Neuronal stem cell (in vitro differentiated cells): ENCODE measurements around the gene ULK2.
A peak's percentile ranks its signal among the peaks of the same experiment; 100 is the strongest.
"Not testable (repeated sequence)": the region's sequence is repeated elsewhere in the genome, so short reads cannot be mapped to it uniquely, and the experiment has no call there.

Experiments used
- DNase-seq: peaks from one replicate; pipeline ENCODE4 v3.0.0-alpha.2; 2013; ENCODE audit warnings: low spot score
- H2AFZ ChIP-seq: one replicate; pipeline ENCODE4 v1.6.1; 2013; ENCODE audit warnings: mild to moderate bottlenecking, low read length, inconsistent platforms
- H2AK5ac ChIP-seq: 2 replicates; pipeline ENCODE4 v1.6.1; 2013; ENCODE audit warnings: low read depth, mild to moderate bottlenecking, inconsistent platforms, low read length, moderate library complexity, mixed read lengths
- H2BK120ac ChIP-seq: 2 replicates; pipeline ENCODE4 v1.6.1; 2013; ENCODE audit warnings: low read depth, mild to moderate bottlenecking, inconsistent platforms, low read length, moderate library complexity, mixed read lengths
- H2BK12ac ChIP-seq: one replicate; pipeline ENCODE4 v1.6.1; 2013; ENCODE audit warnings: low read length, inconsistent platforms
- H2BK15ac ChIP-seq: 2 replicates; pipeline ENCODE4 v1.6.1; 2013; ENCODE audit warnings: mild to moderate bottlenecking, low read length, inconsistent platforms, mixed read lengths
- H2BK5ac ChIP-seq: one replicate; pipeline ENCODE4 v1.6.1; 2013; ENCODE audit warnings: inconsistent platforms, mild to moderate bottlenecking, low read length, moderate library complexity
- H3K14ac ChIP-seq: one replicate; pipeline ENCODE4 v1.6.1; 2013; ENCODE audit warnings: low read length, inconsistent platforms
- H3K18ac ChIP-seq: 2 replicates; pipeline ENCODE4 v1.6.1; 2013; ENCODE audit warnings: low read length, inconsistent platforms
- H3K23ac ChIP-seq: 2 replicates; pipeline ENCODE4 v1.6.1; 2013; ENCODE audit warnings: low read depth, mild to moderate bottlenecking, mixed read lengths, low read length, inconsistent platforms; ENCODE audit not compliant: poor library complexity
- H3K27ac ChIP-seq: replicated peaks from 3 replicates; pipeline ENCODE4 v1.5.1; 2013; ENCODE audit warnings: low read length, inconsistent platforms
- H3K27me3 ChIP-seq, 3 experiments: 2 replicates each; pipeline ENCODE4 v1.6.1; 2013; ENCODE audit warnings: low read length in 3 of 3, mild to moderate bottlenecking in 2 of 3, inconsistent platforms in 1 of 3, low read depth in 1 of 3, mixed read lengths in 1 of 3, moderate library complexity in 1 of 3; ENCODE audit not compliant: control insufficient read depth in 3 of 3, insufficient read depth in 3 of 3
- H3K36me3 ChIP-seq, 2 donors: replicated peaks in 1 of 2; 2 replicates each; pipeline ENCODE4 v1.6.1; 2013; ENCODE audit warnings: low read length in 2 of 2; ENCODE audit not compliant: control insufficient read depth in 2 of 2, insufficient read depth in 2 of 2
- H3K4ac ChIP-seq: 2 replicates; pipeline ENCODE4 v1.6.1; 2013; ENCODE audit warnings: inconsistent platforms, mild to moderate bottlenecking, low read length, moderate library complexity
- H3K4me1 ChIP-seq, 2 donors: 1 replicate in 1 of 2; 2 replicates in 1 of 2; pipeline ENCODE4 v1.6.1; 2013; ENCODE audit warnings: low read length in 2 of 2, low read depth in 1 of 2; ENCODE audit not compliant: control insufficient read depth in 2 of 2, insufficient read depth in 1 of 2
- H3K4me2 ChIP-seq: one replicate; pipeline ENCODE4 v1.6.1; 2013; ENCODE audit warnings: mild to moderate bottlenecking, low read length, inconsistent platforms; ENCODE audit not compliant: insufficient read depth, poor library complexity, severe bottlenecking
- H3K4me3 ChIP-seq, 2 donors: 2 replicates each; pipeline ENCODE4 v1.5.1; 2013; ENCODE audit warnings: low read length in 2 of 2, mild to moderate bottlenecking in 2 of 2, inconsistent platforms in 1 of 2, moderate library complexity in 1 of 2
- H3K79me1 ChIP-seq: one replicate; pipeline ENCODE4 v1.6.1; 2013; ENCODE audit warnings: low read depth, mild to moderate bottlenecking, inconsistent platforms, low read length, moderate library complexity
- H3K9ac ChIP-seq: one replicate; pipeline ENCODE4 v1.6.1; 2013; ENCODE audit warnings: mild to moderate bottlenecking, low read depth, low read length, inconsistent platforms; ENCODE audit not compliant: poor library complexity
- H3K9me3 ChIP-seq, 2 donors: replicated peaks in 1 of 2; 2 replicates each; pipeline versions ENCODE3 to v1.6.1; 2013; ENCODE audit warnings: low read length in 2 of 2, mild to moderate bottlenecking in 2 of 2, inconsistent platforms in 1 of 2, low read depth in 1 of 2, mixed read lengths in 1 of 2, moderate library complexity in 1 of 2; ENCODE audit not compliant: control insufficient read depth in 2 of 2, insufficient read depth in 1 of 2
- H4K8ac ChIP-seq: one replicate; pipeline ENCODE4 v1.6.1; 2013; ENCODE audit warnings: low read depth, mild to moderate bottlenecking, inconsistent platforms, low read length, moderate library complexity
- H4K91ac ChIP-seq: one replicate; pipeline ENCODE4 v1.6.1; 2013; ENCODE audit warnings: low read length, low read depth, mild to moderate bottlenecking, inconsistent platforms; ENCODE audit not compliant: poor library complexity
- WGBS, 2 donors: extraction: QIAGEN DNeasy Blood & Tissue Kit; methylation state at CpG; one replicate each; pipeline ENCODE4 v1.1.7; 2013; ENCODE audit warnings: missing lambda C conversion rate in 2 of 2, mixed read lengths in 1 of 2; ENCODE audit not compliant: insufficient read length in 2 of 2, insufficient replicate concordance in 1 of 2; ENCODE audit errors: extremely low coverage in 2 of 2; 5-methylcytosine and 5-hydroxymethylcytosine counted together

ULK2 gene

DNA sequence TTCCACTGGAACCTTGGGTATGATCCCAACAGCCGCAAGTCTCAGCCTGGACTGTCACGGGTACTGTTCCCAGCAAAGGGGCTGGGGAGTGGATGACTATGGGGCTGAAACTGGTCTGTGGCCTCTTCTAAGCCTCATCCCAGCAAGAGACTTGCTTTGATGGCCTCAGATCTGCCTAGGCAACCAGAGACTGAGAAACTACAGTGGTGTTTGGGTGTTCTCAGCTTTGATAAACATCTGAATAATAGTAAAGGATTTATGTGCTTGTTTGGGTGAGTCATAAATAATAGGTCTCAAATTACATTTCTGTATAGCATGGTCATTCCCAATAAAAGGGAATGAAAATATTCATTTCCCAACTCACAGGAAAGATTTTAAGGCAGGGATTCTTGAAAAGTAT, 30.2 kb upstream of the ULK2 start:
- Histone ChIP-seq H2AFZ (no peak overlapping the region), H3K18ac (no peak overlapping the region), H3K27ac (no peak overlapping the region), H2BK12ac (no peak overlapping the region), H4K91ac (no peak overlapping the region), H3K4me3 (no peak overlapping the region), H2BK15ac (no peak overlapping the region), H3K4me1 (peaks cover 0 to 4% of the 10 kb centered on the region in 2 donors), H2BK5ac (no peak overlapping the region), H2AK5ac (no peak overlapping the region), H3K4ac (no peak overlapping the region), H3K23ac (no peak overlapping the region), H3K14ac (no peak overlapping the region), H3K27me3 (no peaks in the 10 kb centered on the region), H3K9ac (no peak overlapping the region), H2BK120ac (no peak overlapping the region), H3K4me2 (no peak overlapping the region), H3K79me1 (peaks cover 2% of the 10 kb centered on the region), H4K8ac (no peak overlapping the region), H3K9me3 (no peaks in the 10 kb centered on the region), H3K36me3 (peaks cover 6 to 30% of the 10 kb centered on the region in 2 donors)
- no peak for DNase-seq
- no CpG with 5 or more reads among the region's 2 CpGs for WGBS, 2 donors

DNA sequence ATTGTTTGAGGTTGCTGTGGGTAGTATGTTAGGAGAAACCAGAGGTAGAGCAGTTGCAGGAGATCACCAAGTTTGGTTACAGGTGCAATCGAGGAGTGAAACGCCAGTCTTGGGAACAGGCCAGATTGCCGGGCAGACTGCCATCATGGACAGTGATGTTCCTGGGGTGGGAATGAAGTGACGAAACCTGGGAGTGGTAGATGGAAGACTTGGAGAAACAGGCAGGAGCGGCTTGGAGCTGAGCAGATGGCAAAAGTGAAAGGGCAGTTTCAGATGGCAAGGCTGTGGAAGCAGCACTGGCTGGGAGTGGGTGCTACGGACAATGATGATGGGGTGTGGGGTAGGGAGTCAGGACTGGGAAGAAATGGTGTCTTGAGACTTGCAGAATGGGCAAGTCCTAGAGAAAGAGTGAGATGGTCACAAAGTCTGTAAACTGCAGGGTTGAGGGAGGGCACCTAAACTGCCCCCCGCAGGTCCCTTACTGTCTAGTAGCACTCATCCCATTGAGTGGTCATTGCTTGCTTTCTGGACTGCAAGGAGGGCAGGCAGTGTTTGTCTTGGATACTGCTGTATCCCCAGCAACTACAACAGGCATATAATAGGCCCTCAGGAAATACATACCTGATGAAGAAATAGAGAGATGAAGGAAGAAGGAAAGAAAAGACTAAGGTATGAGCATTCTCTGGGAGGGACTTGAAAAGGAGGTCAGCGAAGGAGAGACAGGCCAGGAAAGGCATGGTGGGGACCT, 29.5 kb upstream of the ULK2 start:
- no peaks in the 10 kb centered on the region for H3K9me3 ChIP-seq
- H2BK15ac ChIP-seq = no peak overlapping the region
- no peak overlapping the region for H3K4me3 ChIP-seq
- H3K18ac ChIP-seq = peak overlapping the region; percentile 70
- no peak for DNase-seq
- H3K23ac ChIP-seq = no peak overlapping the region
- peaks cover 6 to 24% of the 10 kb centered on the region in 2 donors for H3K36me3 ChIP-seq
- no peaks in the 10 kb centered on the region for H3K27me3 ChIP-seq
- no peak overlapping the region for H2BK12ac ChIP-seq
- H3K9ac ChIP-seq = no peak overlapping the region
- peaks cover 2% of the 10 kb centered on the region for H3K79me1 ChIP-seq
- no peak overlapping the region for H4K91ac ChIP-seq
- no peak overlapping the region for H2BK120ac ChIP-seq
- H4K8ac ChIP-seq = no peak overlapping the region
- H3K27ac ChIP-seq = no peak overlapping the region
- H2AK5ac ChIP-seq = no peak overlapping the region
- H3K4me1 ChIP-seq = peaks cover 0 to 5% of the 10 kb centered on the region in 2 donors
- no peak overlapping the region for H3K4me2 ChIP-seq
- no peak overlapping the region for H3K4ac ChIP-seq
- no peak overlapping the region for H3K14ac ChIP-seq
- H2AFZ ChIP-seq = no peak overlapping the region
- no CpG with 5 or more reads among the region's 8 CpGs for WGBS, 2 donors
- H2BK5ac ChIP-seq = no peak overlapping the region

- H4K8ac ChIP-seq = no peak overlapping the region
- no peaks in the 10 kb centered on the region for H3K27me3 ChIP-seq
- no peak overlapping the region for H3K4ac ChIP-seq
- H3K4me3 ChIP-seq = no peak overlapping the region
- H4K91ac ChIP-seq = no peak overlapping the region
- no peak for DNase-seq
- H3K36me3 ChIP-seq = peaks cover 4 to 19% of the 10 kb centered on the region in 2 donors
- H2BK120ac ChIP-seq = no peak overlapping the region
- H2BK12ac ChIP-seq = no peak overlapping the region
- no peak overlapping the region for H3K9ac ChIP-seq
- no peak overlapping the region for H3K23ac ChIP-seq
- no peak overlapping the region for H2AFZ ChIP-seq
- no peak overlapping the region for H3K27ac ChIP-seq
- no peak overlapping the region for H3K14ac ChIP-seq
- H2BK5ac ChIP-seq = no peak overlapping the region
- H2AK5ac ChIP-seq = no peak overlapping the region
- no peak overlapping the region for H2BK15ac ChIP-seq
- H3K9me3 ChIP-seq = no peaks in the 10 kb centered on the region
- H3K4me2 ChIP-seq = no peak overlapping the region
- H3K79me1 ChIP-seq = peaks cover 2% of the 10 kb centered on the region
- H3K18ac ChIP-seq = no peak overlapping the region
- no CpG with 5 or more reads among the region's 2 CpGs for whole genome bisulfite sequencing, 2 donors
- H3K4me1 ChIP-seq = peaks cover 0 to 5% of the 10 kb centered on the region in 2 donors
Observed at GRCh38 chr17:19896679-19897078, 28.9 kb upstream of the ULK2 start.

- not testable (repeated sequence) for H2BK120ac ChIP-seq, H2BK15ac ChIP-seq, H2BK12ac ChIP-seq, H3K14ac ChIP-seq, H2AFZ ChIP-seq, H3K18ac ChIP-seq, H3K9me3 ChIP-seq, H3K27ac ChIP-seq, H3K4me1 ChIP-seq, H3K36me3 ChIP-seq, H3K79me1 ChIP-seq, H4K91ac ChIP-seq, H4K8ac ChIP-seq, H3K4me2 ChIP-seq, H3K4ac ChIP-seq, H3K4me3 ChIP-seq, H2BK5ac ChIP-seq, H3K9ac ChIP-seq, H3K27me3 ChIP-seq, DNase-seq, H2AK5ac ChIP-seq, H3K23ac ChIP-seq
- WGBS, 2 donors = no CpG with 5 or more reads among the region's 5 CpGs
Observed at GRCh38 chr17:19890554-19890953, 22.8 kb upstream of the ULK2 start.
